Dermis blood vessel endothelial cell (primary cell): ENCODE measurements around the gene SEL1L3. TPM values are rescaled to one million over a fixed set of nuclear protein-coding genes. Genes with fewer than 3 reads are reported as not detected.
A peak's percentile ranks its signal among the peaks of the same experiment; 100 is the strongest.

ENCODE experiments used
- DNase-seq: peaks from one replicate; pipeline ENCODE4 v3.0.0; 2010
- total RNA-seq: library from RNA; depleted of rRNA; stranded (reverse); fragments of >200 nt; gene quantifications from 2 replicates; pipeline ENCODE4 v1.2.3, GENCODE V29; 2014

SEL1L3 gene
- total RNA-seq, 1 donor from 2014 or later: 74.2 TPM

DNA sequence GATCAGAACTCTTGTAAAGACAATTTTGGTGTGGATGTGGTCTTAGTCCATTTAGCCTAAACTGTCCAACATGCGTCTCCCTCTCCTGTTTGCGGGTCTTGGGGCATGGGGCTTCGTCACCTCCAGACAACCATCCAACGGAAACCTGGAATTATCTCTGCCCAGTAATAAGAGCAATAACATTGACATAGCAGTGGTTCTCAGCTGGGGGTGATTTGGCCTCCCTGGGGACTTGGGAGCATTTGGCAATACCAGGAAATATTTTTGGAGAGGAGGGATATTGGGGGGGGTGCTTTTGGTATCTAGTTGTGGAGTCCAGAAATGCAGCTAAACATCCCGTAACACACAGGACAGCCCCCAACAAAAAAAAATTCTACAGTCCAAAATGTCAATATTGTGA lies 47.2 kb downstream of the SEL1L3 start:
- DNase-seq: no peak

DNA sequence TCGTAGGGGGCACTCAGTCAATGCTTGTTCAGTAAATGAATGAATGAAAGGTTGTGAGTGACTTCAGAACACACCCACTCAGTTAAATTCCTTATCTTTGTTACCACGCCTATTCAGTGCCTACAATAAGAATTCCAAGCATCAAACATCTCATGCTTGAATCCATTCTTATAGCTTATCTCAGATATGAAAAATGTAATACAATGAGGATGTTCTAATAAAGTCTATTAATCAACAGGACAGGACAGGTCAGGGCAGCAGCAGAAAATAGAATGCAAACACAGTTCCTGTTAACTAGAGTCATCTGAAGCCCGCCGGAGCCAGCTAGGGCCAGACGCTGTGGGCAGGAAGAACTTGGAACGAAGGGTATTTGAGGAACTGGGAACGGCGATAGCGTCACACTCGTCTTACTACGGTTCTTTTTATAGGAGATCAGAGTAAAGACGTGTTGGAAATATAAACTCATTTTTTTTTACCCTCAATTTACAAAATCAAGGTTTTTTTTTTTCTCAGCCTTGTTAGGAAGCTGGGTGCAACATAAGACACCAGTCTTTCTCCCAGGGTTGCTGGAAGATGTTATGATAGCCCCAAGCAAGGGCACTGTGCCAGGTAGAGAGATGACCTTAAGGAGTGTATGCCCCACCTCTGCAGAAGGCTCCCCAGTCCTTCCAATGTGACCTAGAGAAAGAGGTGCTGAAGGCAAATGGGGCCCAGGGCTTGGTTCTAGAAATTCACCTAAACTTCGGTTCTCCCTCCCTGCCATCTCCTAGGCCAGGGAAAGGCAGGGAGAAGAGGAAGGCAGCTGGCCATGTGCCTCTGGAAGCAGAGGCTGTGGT lies 48.3 kb downstream of the SEL1L3 start:
- DNase-seq: no peak

DNA sequence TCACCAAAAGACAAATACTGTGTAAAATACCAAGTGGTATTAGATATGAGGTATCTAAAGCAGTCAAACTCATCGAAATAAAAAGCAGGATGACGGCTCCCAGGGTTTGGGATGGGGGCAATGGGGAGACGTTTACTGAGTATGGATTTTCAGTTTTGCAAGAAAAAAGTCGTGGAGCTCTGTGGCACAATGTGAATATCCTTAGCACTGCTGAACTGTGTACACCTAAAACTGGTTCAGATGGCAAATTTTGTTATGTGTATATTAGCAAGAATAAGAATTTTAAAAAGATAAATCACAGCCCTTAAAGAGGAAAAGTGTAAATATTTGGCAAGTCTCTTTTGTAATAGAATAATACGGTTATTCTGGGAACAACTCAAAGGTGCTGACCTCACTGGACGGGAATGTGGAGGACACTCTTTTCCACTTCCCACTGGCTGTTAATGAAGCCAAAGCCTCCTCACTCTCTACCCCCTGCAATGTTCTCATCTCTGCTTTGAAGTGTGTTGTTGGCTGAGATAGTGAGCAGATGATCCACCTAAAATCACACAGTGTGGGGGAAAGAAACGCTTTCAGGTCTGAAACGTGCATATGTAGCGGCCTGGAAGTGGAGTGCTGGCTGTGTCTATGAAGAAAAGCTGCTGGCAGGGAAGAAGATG lies 49.2 kb downstream of the SEL1L3 start:
- DNase-seq: peak; percentile 39

DNA sequence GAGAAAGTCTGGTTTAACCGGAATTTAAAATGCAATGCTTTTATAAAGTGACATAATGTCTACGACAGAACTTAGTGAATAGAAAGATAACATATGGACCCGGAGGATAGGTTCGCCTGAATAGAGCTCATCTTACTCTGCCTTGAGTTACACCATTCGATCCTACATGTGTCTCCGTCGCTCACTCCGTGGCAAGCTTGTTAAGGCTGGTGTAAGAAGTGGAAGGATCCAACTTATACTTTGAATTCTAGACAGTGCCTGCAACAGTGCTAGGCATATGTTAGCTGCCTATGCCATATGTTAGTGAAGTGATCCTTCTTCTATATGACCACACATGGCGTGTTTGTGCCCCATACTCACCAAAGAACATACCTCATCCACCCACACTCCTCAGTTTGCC lies 50.9 kb downstream of the SEL1L3 start:
- no peak for DNase-seq

DNA sequence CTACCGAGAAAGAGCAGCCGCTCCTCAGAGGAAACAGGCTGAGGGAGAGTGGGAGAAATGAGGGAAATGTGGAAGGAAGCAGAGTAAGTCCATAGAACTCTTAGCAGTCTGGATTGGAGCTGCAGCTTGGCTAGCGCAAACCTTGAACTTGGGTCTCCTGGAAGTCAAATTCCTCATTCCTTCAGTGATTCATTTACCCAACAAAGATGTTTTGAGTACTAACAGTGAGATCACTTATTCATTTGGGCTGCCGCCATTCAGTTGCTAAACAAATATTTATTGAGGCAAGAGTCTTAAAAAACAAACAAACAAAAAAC lies 51.5 kb downstream of the SEL1L3 start:
- DNase-seq: no peak

DNA sequence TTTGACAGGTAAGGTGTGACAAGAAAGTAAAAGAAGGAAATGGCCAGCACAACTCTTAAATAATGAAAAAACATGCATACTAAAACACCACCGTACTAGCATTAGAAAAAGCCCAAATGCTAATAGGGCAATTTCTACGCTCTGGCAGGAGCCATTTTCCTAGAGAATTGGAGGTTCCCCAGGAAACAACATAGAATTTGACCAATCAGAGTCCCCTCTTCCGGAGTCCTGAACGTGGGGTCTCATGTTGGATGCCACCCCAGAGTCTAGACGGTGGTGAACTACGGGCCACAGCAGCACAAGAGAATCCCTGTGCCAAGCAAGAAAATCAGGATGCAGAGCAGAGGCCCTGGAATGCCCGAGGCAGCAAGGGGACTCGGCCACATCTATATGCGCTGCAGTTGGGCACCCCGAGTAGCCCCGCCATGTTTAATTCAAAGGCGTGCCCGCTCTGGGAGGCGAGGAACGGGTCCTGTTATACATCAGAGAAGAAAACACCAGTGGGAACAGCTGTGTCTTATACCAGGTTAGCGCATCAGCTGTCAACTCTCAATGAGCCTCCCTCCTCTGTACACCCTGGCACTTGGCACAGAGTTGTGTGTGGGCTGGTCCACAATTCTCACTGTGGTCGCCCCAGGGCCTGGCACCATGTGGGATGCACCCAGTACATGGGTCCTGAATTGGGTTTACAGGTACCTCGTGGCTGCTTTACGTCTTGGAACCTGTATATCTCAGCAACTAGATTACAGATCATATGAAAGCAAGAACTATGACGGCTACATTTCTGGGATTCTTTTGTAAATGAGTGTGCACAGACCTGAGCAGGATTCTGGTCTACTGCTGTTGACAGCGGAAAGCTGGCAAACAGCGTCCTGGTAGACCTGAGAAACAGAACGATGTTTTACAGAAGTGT lies 52.1 kb downstream of the SEL1L3 start:
- no peak for DNase-seq

DNA sequence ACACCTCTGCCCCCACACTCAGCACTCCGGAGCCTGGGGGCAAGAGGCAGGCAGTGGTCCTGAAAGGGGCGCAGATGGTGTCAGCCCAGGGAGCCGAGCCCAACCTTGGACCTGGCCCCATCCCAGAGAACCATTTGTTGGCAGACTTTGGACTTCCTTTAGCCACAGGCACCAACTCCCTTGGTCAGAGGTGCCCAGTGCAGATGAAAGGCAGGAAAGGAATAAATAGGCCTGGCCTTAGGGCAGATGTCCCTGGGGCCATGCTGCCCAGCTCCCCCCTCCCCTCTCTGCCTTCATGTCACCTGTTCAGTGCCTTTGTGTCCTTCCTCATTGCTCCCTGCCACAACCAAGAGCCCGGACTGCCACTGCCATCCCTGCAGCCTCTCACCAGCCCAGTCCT lies 52.8 kb downstream of the SEL1L3 start:
- DNase-seq: no peak

DNA sequence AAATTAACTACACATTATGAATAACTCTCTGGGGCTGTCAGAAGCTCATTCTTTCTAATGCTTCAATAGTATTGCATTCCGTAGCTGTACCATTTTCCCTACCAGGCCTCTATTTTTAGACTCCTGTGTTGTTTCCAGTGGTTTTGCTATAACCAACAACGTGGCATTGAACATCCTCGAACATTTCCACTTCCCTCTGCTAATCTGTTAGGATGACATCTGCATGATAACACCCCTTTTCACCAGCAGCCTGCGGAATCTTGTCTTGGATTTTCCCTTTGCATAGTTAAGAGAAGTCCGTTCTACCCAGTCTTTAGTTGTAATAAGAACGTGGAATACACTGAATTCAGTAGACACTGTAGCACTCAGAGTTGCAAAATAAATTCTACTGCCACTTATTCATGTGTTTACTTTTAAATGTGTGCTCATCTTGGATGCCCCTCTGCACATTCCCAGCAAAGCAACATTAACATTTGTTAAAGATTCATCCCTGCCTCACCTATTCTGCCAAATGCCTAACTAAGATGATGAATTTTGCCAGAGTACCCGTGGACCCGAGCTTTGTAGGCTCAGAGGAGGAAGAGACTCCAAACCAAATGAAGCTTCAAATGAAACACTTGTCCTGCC lies 55.6 kb downstream of the SEL1L3 start:
- no peak for DNase-seq

DNA sequence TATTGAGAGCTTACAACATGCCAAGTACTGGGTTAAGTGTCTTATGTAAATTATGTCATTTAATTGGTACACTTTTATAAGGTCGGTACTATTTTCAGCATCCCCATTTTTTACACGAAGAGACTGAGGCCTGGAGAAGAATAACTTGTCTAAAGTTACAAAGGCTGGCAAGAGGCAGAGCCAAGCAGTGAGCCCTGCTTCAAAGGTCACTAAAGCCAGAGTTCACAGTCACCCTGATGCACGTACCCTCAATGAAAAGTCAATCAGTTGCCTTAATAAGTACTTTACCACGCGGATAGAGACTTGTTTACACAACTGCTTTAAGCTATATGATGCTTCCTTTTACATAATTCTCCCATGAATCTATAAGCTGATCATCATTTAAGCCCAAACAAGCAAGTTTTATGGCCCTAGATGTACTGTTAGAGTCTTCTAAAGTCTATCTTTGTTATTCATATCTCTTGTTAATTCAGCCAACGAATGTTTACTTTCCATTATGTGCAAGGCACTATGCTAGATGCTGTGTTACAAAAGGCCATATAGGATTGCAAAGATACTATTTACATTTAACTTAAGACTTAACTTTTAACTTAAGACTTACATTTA lies 57.4 kb downstream of the SEL1L3 start:
- no peak for DNase-seq

DNA sequence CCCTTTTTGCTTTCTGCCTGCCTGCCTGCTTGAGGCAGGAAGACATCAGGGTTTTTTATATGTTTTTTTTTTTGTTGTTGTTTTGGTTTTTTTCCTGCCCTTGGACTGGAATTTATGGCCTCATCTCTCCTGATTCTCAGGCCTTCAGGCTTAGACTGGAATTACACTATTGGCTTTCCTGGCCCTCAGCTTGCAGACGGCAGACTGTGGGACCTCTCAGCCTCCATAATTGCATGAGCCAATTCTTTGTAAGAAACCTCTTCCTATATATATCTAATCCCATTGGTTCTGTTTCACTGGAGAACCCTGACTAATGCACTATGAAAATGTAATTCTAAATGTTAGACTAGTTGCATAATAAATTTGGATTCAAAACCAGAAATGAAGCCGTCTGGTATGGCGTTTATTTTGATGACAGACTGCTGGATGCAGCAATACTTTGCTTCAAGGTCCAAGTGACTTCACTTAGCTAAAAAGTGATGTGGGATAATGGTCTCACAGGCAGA lies 59.0 kb downstream of the SEL1L3 start:
- no peak for DNase-seq

DNA sequence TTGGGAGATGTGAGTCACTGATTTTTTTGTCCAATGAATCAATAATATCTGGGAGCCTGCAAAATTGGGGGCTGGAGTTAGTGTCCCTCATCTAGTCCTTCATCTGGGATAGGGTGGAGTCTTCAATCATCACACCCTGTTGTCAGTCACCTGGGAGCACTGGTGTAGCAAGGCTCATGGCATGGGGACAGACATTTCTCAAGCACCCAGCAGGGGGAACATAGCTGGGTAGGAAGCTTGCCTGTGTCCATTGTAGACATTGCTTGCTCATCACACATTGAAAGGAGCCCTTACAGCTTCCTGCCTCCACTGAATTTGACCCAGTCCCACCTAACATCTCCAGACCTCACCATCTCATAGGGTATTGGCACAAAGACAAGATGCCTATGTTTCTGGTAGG lies 61.2 kb downstream of the SEL1L3 start:
- DNase-seq: no peak

DNA sequence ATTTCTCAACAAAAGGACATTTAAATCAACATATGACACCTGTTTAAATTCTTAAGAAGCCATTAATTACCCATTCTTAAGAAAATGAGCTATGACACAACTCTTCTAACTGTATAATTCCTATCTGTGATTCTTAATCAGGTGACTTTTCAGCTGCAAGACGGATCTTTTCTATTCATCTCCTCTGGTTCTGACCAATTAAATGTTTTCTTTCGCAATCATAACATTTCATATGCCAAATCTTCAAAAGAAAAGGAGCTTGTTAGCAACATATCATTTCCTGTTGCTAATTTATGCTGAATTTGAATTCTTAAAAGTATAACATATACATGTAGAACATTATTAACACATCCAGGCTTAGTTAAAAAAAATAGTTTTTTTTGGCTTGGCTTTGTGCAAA lies 62.5 kb downstream of the SEL1L3 start:
- DNase-seq: no peak

DNA sequence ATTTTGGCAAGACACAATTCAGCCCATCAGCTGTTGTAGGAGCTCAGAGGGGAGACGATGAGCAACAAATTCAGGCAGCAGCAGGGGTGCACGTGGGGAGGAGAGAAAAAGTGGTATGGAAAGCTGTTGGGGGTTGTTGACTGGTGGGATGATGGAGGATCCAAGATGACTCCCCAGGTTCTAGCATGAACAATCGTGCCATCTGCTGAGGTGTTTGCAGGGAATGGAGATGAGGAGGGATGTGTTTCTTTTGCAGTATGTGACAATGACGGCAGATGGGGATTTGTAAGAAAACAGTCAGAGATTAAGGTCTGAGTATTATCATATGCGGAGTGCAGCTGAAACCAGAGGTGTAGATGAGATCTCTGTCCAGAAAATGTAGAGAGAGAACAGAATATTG lies 63.3 kb downstream of the SEL1L3 start:
- no peak for DNase-seq

DNA sequence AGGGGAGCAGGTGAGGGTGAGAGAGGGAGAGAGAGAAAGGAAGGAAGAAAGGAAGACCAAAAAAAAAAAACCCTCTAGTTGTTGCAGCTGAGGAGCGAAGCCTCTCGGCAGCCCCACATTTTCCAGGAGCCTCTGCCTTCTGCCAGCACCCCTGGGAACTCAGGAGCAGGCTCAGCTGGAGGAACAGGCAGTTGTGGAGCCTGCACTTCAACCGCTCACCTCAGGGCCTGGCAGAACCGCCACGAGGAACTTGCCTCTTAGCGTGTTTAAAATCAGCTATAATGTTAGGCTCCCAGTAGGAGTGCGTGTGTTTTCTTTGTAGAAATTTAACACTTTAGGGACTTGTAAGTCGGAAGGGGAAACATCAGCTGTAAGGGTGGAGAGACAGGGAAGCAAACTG lies 65.7 kb downstream of the SEL1L3 start:
- DNase-seq: no peak

DNA sequence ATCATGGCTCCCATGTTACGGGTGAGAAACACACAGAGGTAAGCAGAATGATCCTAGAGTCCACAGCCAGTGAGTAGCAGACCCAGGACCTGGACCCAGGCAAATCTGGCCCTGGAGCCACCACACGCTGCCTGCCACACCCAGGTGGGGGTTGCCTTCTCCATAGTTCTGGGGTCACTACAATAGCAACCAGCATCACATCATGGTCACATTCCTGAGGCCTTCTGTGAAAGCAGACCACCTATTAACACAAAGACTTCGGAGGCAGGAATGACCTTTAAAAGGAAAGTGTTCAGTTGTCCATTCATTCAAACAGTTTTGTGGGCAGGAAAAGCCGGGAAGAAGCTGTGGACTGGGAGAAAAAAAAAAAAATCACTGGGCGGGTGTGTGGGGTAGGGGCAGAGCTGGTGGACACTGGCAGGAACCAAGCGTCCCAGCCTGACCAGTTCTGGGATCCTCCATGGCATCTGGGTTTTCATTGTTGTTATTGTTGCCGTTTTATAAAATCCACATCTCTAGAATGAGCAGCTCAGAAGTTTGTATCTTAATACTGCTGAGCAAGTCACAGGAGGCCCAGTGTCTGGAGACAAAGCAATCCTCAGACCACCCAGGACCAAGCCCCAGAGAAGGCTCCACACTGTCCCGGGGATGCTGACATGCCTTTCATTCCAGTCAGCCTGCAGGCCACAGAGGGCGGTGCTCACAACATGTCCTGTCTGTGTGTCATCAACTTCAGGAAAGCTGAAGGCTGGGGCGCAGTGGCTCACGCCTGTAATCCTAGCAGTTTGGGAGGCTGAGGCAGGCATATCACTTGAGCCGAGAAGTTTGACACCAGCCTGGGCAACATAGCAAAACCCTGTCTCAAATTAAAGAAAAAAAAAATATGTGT lies 67.0 kb downstream of the SEL1L3 start:
- DNase-seq: peak; percentile 8

DNA sequence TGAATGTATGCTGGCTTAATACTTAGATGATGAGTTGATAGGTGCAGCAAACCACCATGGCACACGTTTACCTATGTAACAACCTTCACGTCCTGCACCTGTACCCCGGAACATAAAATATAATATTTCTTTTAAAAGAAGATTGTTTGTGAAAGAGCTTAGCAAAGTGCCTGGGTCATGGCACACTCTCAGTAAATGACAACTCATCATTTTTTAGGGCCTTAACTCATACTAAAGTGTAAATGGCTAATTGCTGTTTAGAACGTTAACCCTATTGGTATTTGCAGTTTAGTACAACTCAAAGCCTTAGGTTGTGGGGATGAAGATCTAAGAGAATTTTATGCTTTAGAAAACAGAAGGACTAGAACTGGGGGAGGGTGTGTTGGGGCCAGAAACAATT lies 67.7 kb downstream of the SEL1L3 start:
- no peak for DNase-seq

DNA sequence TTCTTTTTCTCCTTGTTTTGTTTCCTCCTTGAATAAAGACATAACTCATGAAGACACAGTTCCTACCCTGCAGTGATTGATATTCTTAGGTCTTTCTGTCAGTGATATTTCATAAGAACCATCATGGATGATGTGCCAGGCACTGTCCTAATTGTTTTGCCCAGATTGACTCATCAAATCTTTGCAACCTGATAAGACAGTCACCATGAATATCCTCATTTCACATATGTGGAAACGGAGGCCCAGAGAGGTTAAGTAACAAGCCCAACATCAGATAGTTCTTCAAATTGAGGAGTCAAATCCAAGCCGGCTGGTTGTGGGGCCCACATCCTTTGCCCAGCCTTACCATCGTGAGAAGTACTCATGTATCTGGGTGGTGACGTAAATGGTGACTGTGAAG lies 69.9 kb downstream of the SEL1L3 start:
- DNase-seq: no peak

DNA sequence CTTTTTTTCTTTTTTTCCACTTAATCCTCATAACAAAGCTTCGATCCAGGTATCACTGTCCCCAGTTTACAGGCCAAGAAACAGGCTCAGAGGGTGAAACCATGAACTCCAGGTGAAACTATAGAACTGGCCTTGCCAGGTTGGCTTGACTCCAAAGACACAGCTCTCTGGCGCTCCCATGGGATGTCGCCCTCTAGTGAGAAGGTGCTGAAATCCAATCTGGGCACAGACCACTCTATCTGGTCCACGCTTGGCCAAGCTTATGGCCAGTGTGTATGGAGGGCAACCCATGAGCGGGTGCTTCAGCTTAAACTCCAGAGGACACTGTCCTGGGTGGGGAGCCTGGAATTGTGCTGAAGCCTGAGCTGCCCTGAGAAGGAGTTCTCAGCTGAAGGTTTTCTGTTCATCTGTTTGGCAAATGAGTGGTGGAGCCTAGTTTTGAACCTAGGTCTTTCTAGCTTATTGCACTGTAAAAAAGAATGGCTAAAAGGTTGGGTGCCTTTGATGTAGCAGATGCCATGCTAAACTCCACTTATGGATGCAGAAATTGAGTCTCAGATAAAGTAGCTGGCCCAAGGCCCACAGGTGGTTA lies 70.5 kb downstream of the SEL1L3 start:
- DNase-seq: peak; percentile 61

DNA sequence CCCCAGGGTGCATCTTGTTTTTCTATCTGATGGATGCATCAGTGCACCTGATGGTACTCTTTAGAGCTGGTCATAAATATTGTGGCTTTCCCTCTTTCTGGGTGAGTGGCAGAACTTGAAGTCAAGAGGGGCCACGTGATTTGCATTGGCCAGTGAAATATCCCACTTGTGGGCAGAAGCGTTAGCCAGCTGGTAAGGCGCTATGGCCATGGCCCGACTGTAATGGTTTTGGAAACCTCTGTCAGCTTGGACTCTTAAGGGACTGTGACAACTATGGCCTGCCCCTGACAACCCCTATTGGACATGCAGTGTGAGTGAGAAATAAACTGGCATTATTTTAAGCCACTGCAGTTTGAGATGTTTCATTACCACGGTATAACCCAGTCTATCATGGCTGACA lies 72.8 kb downstream of the SEL1L3 start:
- DNase-seq: no peak

DNA sequence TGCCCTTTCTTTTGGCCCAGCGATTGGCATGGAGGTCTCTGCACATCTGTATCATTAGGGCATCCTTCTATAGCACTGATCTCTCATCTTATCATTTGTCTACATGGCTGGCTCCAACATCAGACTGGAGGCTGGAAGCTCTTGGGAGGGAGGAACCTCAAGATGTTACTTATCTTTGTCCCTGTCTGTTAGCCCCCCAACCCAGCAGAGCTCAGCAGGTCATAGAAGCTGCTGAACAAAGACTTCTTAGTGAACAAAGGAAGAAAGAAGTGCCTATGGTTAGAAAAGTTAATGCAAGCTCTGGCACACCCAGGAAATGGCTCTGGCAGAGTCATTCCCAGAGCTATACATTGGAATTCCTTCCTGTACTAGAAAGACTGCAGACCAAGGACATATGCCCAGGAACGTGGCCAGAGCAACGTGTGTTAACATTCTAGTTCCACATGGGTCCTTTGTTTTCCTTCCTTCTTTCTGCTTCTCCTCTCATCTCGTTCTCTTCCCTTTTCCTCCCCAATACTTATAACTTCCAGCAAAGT lies 74.0 kb downstream of the SEL1L3 start:
- DNase-seq: no peak
